Hippocampal formation (tissue), 2 donors: ENCODE results near the gene SND1.

Source experiments
- DNase-seq, 2 donors: peaks; one replicate each; lab custom pipeline; 2025; lab: John Stamatoyannopoulos, UW

SND1 gene

DNA sequence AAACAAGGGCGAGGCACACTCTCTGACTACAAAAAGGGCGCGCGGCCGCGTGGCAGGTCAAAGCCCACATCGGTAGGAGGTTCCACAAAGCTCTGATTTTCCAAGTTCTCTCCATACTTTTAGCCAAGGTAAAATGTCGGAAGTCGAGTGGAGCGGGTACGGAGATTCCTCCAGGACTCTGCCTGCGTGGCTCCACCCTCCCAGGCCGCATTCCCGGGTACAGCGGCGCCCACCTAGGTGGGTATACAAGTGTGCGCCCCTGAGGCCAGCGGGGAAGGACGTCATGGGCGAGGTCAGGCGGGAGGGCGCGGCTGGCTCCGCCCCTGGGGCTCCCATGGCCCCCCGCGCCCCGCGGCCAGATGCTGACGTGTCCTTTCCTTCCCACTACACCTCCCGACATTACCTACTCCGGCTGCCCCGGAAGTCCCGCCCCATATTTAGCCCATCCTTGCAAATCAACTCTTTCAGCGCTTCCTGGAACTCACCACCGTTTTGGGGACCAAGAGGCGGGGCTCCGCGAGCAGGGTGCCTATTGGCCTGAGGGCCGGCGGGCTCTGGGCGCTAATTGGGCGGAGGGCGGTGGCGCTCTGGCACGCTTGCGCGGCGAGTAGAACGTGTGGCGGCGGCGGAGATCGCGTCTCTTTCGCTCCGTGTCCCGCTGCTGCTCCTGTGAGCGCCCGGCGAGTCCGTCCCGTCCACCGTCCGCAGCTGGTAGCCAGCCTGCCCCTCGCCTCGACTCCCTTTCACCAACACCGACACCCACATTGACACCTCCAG is at the start of gene SND1:
Gene SND1 (plus strand): TSS at position 639 of the 777 bp plus-strand sequence. CDS start 180 bp downstream, outside the sequence.
- peak; percentile 99 to 100 for DNase-seq

DNA sequence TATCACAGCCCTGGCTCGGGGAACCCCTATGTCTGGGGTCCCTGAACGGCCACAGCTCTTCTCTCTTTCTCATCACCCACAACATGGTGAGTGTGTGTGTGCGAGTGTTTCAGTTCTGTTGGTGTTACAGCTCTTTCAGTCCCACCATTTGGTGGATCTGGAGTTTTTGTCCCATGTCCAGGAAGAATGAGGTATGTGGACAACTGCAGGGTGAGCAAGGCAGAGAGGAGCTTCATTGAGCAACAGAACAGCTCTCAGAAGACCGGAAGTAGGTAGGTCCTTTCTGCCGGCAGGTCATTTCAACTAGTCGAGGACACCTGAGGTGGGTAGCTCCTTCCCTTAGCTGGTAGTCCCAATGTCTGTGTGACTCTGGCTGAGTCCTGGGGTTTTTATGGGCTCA is 43.5 kb upstream of the SND1 start:
- no peak for DNase-seq

GRCh38 chr7:127609297-127609696 is 42.7 kb upstream of the SND1 start:
- no peak for DNase-seq

DNA sequence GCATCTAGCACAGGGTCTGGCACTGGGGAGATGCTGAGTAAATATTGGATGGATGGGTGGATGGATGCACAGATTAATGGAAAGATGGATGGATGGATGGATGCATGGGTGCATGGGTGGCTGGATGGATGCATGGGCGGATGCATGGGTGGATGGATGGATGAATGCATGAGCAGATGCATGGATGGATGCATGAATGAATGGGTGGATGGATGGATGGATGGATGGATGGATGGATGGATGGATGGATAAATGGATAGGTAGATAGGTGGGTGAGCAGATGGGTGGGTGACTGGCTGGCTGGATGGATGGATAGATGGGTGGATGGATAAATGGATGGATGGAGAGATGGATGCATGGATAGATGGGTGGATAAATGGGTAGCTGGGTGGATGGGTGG is 39.7 kb upstream of the SND1 start:
- DNase-seq = no peak

DNA sequence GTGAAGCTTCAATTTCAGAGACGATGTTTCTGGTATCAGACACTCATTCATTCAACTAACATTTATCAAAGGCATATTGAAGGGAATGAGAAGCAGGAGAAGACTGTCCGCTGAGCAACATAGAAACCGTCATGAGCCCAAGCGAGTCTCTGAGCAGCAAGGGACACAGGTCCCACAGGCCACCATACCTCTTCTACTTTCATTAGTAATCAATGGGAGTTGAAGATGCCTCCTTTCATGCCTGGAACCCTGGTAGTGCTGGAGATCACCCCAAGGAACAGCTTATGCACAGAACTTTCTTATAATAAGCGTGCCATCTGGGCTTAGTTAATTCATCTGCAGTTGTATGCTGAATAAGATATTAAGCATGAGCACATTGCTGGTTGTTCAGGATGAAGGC is 35.3 kb upstream of the SND1 start:
- no peak for DNase-seq

GRCh38 chr7:127618042-127618441 is 34.0 kb upstream of the SND1 start, which contains the start of gene PAX4:
Gene PAX4, minus strand, starts transcription at chr7:127618142. Its CDS starts 2,214 bp downstream, at chr7:127615928.
- no peak for DNase-seq

- DNase-seq = no peak
Measured at GRCh38 chr7:127618775-127619174, 33.2 kb upstream of the SND1 start.

DNA sequence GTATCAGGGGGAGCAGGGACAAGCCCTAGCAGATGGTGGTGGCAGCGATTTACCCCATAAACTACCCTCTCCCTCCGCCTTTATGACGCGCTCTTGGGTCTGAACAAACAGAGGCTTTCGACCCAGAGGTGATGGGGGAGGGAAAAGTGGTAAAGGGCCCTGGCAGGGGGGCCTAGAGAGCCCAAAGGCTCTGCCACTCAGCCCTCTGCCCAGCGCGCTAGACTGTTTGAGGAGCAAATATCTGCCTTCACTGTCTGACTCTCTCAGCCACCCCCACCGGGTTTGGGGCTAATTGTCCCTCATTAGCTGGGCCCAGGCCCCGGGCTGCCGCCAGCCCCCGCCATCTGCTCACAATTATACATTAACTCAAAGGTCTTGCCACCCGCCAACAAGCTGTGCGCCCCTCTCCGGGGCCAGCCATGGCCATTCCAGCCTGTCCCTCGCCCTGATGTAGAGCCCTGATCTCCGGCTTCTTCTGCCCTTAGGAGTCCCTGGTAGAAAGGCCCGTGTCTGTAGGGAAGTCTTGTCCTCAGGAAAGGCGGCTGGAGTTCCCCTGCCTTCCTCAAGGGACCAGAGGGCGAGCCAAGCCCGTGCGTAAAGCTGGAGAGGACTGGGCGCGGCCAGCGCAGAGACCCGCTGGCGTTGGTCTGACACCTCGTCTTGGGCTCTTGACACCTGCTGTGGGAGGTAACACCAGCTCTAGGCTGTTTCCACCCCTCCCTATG is 32.2 kb upstream of the SND1 start:
- DNase-seq = no peak

DNA sequence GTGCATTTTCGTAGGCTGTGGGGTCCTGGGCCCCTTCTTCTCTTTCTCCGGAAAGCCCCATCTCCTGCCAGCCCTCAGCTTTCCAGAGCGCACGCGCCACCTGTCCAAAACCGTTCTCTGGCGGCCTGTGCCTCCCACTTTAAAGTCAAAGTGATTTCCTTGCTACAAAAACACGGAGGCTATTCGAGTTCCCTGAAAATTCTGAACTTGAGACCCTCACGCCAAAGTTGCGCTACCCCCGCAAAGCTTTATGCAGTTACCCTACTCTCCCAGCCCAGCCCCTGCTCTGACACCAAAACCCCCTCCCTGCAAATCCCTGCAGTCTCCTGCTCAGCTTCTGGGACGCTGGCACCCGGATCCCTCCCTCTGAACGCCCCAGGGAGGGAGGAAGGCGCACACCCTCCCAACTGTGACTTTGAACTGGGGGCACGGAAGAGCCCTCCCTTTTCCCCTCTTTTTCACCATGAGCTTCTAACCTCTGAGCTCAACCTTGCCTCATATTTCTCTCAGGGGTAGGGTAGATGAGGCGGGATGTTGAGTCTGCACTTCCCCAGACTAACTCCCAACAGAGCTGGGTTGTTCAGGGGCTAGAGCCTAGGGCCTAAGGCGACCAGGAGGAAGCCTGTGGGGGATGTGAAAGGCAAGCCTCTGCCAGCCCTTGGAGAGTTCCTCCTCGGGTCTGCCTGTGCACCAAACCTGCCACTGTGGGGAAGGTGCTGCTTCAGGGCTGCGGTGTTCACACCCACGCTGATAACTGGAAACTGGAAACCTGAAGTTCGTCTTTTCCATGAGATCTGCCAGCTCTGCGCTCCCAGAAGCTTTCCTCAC is 31.4 kb upstream of the SND1 start:
- no peak for DNase-seq

- DNase-seq = no peak
Measured at GRCh38 chr7:127625331-127625730, 26.7 kb upstream of the SND1 start.

GRCh38 chr7:127628445-127628844 is 23.5 kb upstream of the SND1 start:
- DNase-seq = no peak

GRCh38 chr7:127629268-127629854 is 22.6 kb upstream of the SND1 start:
- no peak for DNase-seq

GRCh38 chr7:127632276-127632910 is 19.6 kb upstream of the SND1 start:
- no peak for DNase-seq

GRCh38 chr7:127635659-127636285 is 16.2 kb upstream of the SND1 start:
- DNase-seq = no peak

GRCh38 chr7:127638197-127638596 is 13.8 kb upstream of the SND1 start:
- DNase-seq = no peak

GRCh38 chr7:127644484-127644883 is 7.5 kb upstream of the SND1 start:
- DNase-seq = no peak

- DNase-seq = no peak
Measured at GRCh38 chr7:127647636-127648035, 4.4 kb upstream of the SND1 start.

- DNase-seq = no peak
Measured at GRCh38 chr7:127648986-127649385, 3.0 kb upstream of the SND1 start.

GRCh38 chr7:127650847-127651555 is 993 bp upstream of the SND1 start:
- DNase-seq = peak in 1 of 2 donors; percentile 39
